ENCODE measurements around the gene ZFYVE19. TPM values are rescaled to one million over a fixed set of nuclear protein-coding genes. Genes with fewer than 3 reads are reported as not detected.

The ZFYVE19 gene
- total and polyA plus RNA-seq, 2 of the 4 experiments (the other 2 are of a cell fraction): 22.6 to 29.6 TPM

DNA sequence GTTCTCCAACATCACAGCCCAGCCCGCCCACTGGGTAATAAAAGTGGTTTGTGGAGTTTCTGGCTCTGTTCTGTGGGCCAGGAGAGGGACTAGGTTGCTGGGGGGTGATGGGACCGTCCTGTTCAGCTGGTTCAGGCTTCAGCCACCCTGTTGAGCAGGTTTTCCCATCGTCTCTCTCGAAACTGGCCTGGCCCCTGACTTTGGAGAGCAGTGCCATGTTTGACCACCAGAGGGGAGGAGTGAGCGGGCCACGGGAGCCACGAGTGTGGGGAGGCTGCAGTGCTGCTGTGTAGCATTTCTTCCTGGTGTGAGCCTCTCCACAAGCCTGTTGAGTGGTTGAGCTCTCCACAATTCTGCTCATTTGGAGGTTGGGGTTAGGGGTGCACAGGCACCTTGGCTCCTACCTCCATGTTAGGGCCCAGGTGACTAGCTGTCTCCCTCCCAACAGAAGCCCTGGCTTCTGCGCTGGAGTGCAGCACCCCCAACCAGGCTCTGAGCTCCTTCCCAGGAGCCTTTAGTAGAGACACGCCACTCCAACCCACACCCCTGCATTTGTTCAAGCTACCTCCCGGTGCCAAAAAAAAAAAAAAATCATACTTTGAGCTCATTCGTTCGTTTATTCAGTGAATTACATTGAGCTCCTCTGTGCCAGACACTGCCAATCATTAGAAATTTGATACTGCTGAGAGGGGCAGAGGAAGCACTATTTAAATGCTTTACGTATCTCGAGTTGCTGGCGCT is 50.9 kb downstream of the ZFYVE19 start:
- Histone ChIP-seq H2BK20ac (ENCODE audit: low read depth, low read length) (no peak overlapping the region), H3K56ac (ENCODE audit: extremely low read depth, insufficient read depth, low read length) (no peak overlapping the region), H3K27ac (ENCODE audit: insufficient read depth, low read length) (no peak overlapping the region), H3K27me3 (ENCODE audit: control insufficient read depth, insufficient read depth, low read length) (peaks cover 7% of the 10 kb centered on the region), H3K4me2 (ENCODE audit: low read depth, low read length) (no peak overlapping the region), H4K20me1 (ENCODE audit: insufficient read depth, low read length) (no peaks in the 10 kb centered on the region; the same call in 1 of the 2 replicates), H2AK9ac (replicated peaks; ENCODE audit: low read depth, low read length, poor library complexity) (peak overlapping the region; percentile 40), H3K9me3 (ENCODE audit: control insufficient read depth, insufficient read depth, low read length) (no peaks in the 10 kb centered on the region), H2BK5ac (ENCODE audit: low read depth, low read length, poor library complexity, severe bottlenecking) (no peak overlapping the region), H2BK15ac (ENCODE audit: low read depth, low read length) (no peak overlapping the region), H3K14ac (replicated peaks; ENCODE audit: low read depth, low read length) (no peak overlapping the region), H3K18ac (ENCODE audit: low read depth, low read length) (no peak overlapping the region), H3K23ac (ENCODE audit: low read depth, low read length) (no peak overlapping the region), H2BK120ac (ENCODE audit: low read depth, low read length) (no peak overlapping the region), H4K5ac (ENCODE audit: low read depth, low read length) (no peak overlapping the region), H3K9me1 (ENCODE audit: insufficient read depth, low read length) (peaks cover 3% of the 10 kb centered on the region; the same call in 1 of the 2 replicates), H3K36me3 (ENCODE audit: control insufficient read depth, insufficient read depth, low read length) (no peaks in the 10 kb centered on the region), H4K8ac (ENCODE audit: low read depth in 2 of 2, low read length in 2 of 2) (peak overlapping the region in 1 of 2 experiments; percentile 29; a peak in 1 of 4 replicates), H2AK5ac (ENCODE audit: low read depth, low read length) (no peak overlapping the region; the same call in 1 of the 2 replicates), H3K4me1 (ENCODE audit: control insufficient read depth, insufficient read depth, low read length) (no peaks in the 10 kb centered on the region), H3K9ac (ENCODE audit: low read depth, low read length) (no peak overlapping the region), H4K91ac (ENCODE audit: insufficient read depth, low read depth, low read length) (no peak overlapping the region), H3K79me1 (ENCODE audit: low read depth in 1 of 2, low read length in 2 of 2) (no peaks in the 10 kb centered on the region), H3K4me3 (ENCODE audit: insufficient read depth, low read depth, low read length) (no peak overlapping the region), H2AFZ (replicated peaks; ENCODE audit: low read length, poor library complexity) (peak overlapping the region; percentile 84), H3K4ac (ENCODE audit: low read depth, low read length) (no peak overlapping the region)
- ATAC-seq (ENCODE audit: low read depth) (peak; percentile 99), DNase-seq (peak; percentile 48)
- no TSS peak for BruUV-seq (replicated peaks)
- in situ Hi-C loops (cut with MboI; ENCODE audit: low sequenced_read_pairs): loop anchor here (5.0 kb wide), 1 partner anchor 35 kb away; the partner anchor contains the start of gene VPS18
- intact Hi-C loops (cut with micrococcal nuclease): loop anchor here (1.0 kb wide), 1 partner anchor 37 kb away; the partner anchor contains the start of gene VPS18
- ChIA-PET POLR2A (ENCODE audit: unreplicated experiment) (interaction anchor here (0.6 kb wide), 1 partner anchor 36 kb away, joined by 3 read pairs; no protein-coding TSS in a partner anchor), CTCF (interaction anchor here (0.6 to 5.0 kb wide), 13 partner anchors 8 to 288 kb away, joined by 3 to 44 read pairs (median 5); partner anchors contain the start of genes RHOV and VPS18)
- dilution Hi-C loops (cut with HindIII; ENCODE audit: low sequenced_read_pairs, unreplicated experiment): no loop called here
- WGBS, 2 experiments (ENCODE audit: extremely low coverage in 2 of 2, insufficient read length in 1 of 2): 32% methylated on average over 5 of the region's 15 CpGs; no CpG with 5 or more reads in 1 of the 2 experiments
- TF ChIP-seq FOS (IDR thresholded peaks at IDR 0.05; ENCODE audit: low read depth, low read length): no peak
- TF ChIP-seq NFE2L2 (IDR thresholded peaks at IDR 0.05; ENCODE audit: low read depth, low read length): no peak
- TF ChIP-seq, protein P1, sequence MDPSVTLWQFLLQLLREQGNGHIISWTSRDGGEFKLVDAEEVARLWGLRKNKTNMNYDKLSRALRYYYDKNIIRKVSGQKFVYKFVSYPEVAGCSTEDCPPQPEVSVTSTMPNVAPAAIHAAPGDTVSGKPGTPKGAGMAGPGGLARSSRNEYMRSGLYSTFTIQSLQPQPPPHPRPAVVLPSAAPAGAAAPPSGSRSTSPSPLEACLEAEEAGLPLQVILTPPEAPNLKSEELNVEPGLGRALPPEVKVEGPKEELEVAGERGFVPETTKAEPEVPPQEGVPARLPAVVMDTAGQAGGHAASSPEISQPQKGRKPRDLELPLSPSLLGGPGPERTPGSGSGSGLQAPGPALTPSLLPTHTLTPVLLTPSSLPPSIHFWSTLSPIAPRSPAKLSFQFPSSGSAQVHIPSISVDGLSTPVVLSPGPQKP (IDR thresholded peaks at IDR 0.05; ENCODE audit: borderline replicate concordance, low read depth, low read length): no peak
- TF ChIP-seq RAD21 (IDR thresholded peaks at IDR 0.05; ENCODE audit: low read length): peak; percentile 77
- no peak for TF ChIP-seq RCOR1 (IDR thresholded peaks at IDR 0.05; ENCODE audit: insufficient replicate concordance, low read length)
- TF ChIP-seq MAFK (IDR thresholded peaks at IDR 0.05; ENCODE audit: low read depth, low read length): no peak
- TF ChIP-seq MXI1 (IDR thresholded peaks at IDR 0.05; ENCODE audit: borderline replicate concordance, low read depth, low read length): 0 out of 2 replicates have a peak, but pooled peaks have one; percentile 23
- TF ChIP-seq, protein P2, sequence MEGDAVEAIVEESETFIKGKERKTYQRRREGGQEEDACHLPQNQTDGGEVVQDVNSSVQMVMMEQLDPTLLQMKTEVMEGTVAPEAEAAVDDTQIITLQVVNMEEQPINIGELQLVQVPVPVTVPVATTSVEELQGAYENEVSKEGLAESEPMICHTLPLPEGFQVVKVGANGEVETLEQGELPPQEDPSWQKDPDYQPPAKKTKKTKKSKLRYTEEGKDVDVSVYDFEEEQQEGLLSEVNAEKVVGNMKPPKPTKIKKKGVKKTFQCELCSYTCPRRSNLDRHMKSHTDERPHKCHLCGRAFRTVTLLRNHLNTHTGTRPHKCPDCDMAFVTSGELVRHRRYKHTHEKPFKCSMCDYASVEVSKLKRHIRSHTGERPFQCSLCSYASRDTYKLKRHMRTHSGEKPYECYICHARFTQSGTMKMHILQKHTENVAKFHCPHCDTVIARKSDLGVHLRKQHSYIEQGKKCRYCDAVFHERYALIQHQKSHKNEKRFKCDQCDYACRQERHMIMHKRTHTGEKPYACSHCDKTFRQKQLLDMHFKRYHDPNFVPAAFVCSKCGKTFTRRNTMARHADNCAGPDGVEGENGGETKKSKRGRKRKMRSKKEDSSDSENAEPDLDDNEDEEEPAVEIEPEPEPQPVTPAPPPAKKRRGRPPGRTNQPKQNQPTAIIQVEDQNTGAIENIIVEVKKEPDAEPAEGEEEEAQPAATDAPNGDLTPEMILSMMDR (conservative IDR thresholded peaks at IDR 0.05; ENCODE audit: low read depth, low read length): peak; percentile 91
- TF ChIP-seq POLR2A (IDR thresholded peaks at IDR 0.05; ENCODE audit: low read depth, low read length): no peak
- TF ChIP-seq SMC3 (IDR thresholded peaks at IDR 0.05; ENCODE audit: low read depth, low read length): peak; percentile 86
- TF ChIP-seq, protein P3, sequence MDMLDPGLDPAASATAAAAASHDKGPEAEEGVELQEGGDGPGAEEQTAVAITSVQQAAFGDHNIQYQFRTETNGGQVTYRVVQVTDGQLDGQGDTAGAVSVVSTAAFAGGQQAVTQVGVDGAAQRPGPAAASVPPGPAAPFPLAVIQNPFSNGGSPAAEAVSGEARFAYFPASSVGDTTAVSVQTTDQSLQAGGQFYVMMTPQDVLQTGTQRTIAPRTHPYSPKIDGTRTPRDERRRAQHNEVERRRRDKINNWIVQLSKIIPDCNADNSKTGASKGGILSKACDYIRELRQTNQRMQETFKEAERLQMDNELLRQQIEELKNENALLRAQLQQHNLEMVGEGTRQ (IDR thresholded peaks at IDR 0.05; ENCODE audit: low read depth, low read length): no peak
- no peak for TF ChIP-seq BHLHE40 (IDR thresholded peaks at IDR 0.05; ENCODE audit: low read depth, low read length)
- no peak for TF ChIP-seq CEBPB (IDR thresholded peaks at IDR 0.05; ENCODE audit: low read depth, low read length)
- no peak for TF ChIP-seq CHD1 (IDR thresholded peaks at IDR 0.05; ENCODE audit: low read depth, low read length)
